ENCODE measurements around the gene CACNA1G. TPM values are rescaled to one million over a fixed set of nuclear protein-coding genes. Genes with fewer than 3 reads are reported as not detected.

Gene CACNA1G
- total and polyA plus RNA-seq, 8 donors: 0.50 to 38.2 (median 19.5) TPM

- ATAC-seq (no peak), DNase-seq (no peak)
- Histone ChIP-seq H3K4me1 (peaks cover 10 to 23% of the 10 kb centered on the region in 2 donors), H3K4me3 (no peak overlapping the region), H3K36me3 (no peaks in the 10 kb centered on the region), H3K27me3 (peaks cover 15 to 48% of the 10 kb centered on the region in 2 donors), H3K9me3 (no peaks in the 10 kb centered on the region), H3K27ac (no peak overlapping the region)
- TF ChIP-seq, protein P1, sequence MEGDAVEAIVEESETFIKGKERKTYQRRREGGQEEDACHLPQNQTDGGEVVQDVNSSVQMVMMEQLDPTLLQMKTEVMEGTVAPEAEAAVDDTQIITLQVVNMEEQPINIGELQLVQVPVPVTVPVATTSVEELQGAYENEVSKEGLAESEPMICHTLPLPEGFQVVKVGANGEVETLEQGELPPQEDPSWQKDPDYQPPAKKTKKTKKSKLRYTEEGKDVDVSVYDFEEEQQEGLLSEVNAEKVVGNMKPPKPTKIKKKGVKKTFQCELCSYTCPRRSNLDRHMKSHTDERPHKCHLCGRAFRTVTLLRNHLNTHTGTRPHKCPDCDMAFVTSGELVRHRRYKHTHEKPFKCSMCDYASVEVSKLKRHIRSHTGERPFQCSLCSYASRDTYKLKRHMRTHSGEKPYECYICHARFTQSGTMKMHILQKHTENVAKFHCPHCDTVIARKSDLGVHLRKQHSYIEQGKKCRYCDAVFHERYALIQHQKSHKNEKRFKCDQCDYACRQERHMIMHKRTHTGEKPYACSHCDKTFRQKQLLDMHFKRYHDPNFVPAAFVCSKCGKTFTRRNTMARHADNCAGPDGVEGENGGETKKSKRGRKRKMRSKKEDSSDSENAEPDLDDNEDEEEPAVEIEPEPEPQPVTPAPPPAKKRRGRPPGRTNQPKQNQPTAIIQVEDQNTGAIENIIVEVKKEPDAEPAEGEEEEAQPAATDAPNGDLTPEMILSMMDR (IDR thresholded peaks at IDR 0.05): no peak
- intact Hi-C loops (cut with DNase I): no loop called here
Measured at GRCh38 chr17:50535407-50535806, 25.1 kb upstream of the CACNA1G start.

DNA sequence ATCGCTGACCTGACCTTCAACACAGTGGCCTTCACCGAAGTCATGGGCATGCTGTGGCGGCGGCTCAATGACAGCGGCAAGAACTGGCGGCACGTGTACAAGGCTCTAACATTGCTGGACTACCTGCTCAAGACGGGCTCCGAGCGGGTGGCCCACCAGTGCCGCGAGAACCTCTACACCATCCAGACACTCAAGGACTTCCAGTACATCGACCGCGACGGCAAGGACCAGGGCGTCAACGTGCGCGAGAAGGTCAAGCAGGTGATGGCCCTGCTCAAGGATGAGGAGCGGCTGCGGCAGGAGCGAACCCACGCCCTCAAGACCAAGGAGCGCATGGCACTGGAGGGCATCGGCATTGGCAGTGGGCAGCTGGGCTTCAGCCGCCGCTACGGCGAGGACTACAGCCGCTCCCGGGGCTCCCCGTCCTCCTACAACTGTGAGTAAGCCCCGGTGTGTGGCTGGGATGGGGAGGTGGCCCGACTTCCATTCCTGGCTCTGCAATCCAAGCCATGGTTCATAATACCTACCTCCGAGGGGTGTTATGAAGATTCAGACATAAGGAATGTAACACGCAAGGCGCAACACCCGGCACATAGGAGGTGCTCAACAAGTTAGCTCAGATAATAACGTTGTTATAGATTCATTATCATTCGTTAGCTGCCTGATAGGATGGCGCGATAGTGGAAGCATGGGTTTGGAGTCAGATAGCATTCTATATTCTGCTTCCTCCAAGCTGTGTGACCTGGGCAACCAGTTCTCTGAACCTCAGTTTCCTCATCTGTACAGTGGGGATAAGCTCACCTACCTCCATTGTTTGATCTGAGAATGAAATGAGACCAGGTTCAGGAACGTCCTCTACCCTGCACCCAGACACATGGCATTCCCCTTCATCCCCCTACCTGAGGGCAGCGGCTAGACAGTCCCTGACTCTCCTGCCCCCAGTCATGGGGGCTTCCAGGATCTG lies 23.6 kb upstream of the CACNA1G start:
- DNase-seq: peak in 1 of 4 donors; percentile 73
- TF ChIP-seq, protein P1 (IDR thresholded peaks at IDR 0.05): no peak
- H3K4me1 ChIP-seq: peaks cover 16 to 33% of the 10 kb centered on the region in 2 donors
- no peaks in the 10 kb centered on the region for H3K36me3 ChIP-seq
- no peak overlapping the region for H3K4me3 ChIP-seq
- intact Hi-C loops (cut with DNase I): no loop called here
- no peaks in the 10 kb centered on the region for H3K9me3 ChIP-seq
- no peak for ATAC-seq
- no peak overlapping the region for H3K27ac ChIP-seq
- peaks cover 15 to 32% of the 10 kb centered on the region in 2 donors for H3K27me3 ChIP-seq

GRCh38 chr17:50537721-50538548 lies 22.6 kb upstream of the CACNA1G start:
- H3K4me3 ChIP-seq: no peak overlapping the region
- H3K27ac ChIP-seq: no peak overlapping the region
- TF ChIP-seq, protein P1 (IDR thresholded peaks at IDR 0.05): no peak
- no peaks in the 10 kb centered on the region for H3K36me3 ChIP-seq
- H3K27me3 ChIP-seq: peaks cover 5 to 22% of the 10 kb centered on the region in 2 donors
- intact Hi-C loops (cut with DNase I): no loop called here
- H3K9me3 ChIP-seq: no peaks in the 10 kb centered on the region
- ATAC-seq (no peak), DNase-seq (peak in 1 of 4 donors; percentile 61)
- H3K4me1 ChIP-seq: peaks cover 23 to 30% of the 10 kb centered on the region in 2 donors

- Histone ChIP-seq H3K27me3 (peaks cover 0 to 14% of the 10 kb centered on the region in 2 donors), H3K4me1 (peaks cover 16 to 28% of the 10 kb centered on the region in 2 donors), H3K4me3 (no peak overlapping the region), H3K9me3 (no peaks in the 10 kb centered on the region), H3K27ac (no peak overlapping the region), H3K36me3 (no peaks in the 10 kb centered on the region)
- TF ChIP-seq, protein P1 (IDR thresholded peaks at IDR 0.05): no peak
- ATAC-seq (no peak), DNase-seq (peak in 1 of 4 donors; percentile 74)
- intact Hi-C loops (cut with DNase I): no loop called here
Measured at GRCh38 chr17:50538549-50539410, 21.7 kb upstream of the CACNA1G start.

Measured in left lung (tissue), 10 donors.